ENCODE measurements around the gene DNASE1L2.

DNASE1L2 gene

GRCh38 chr16:2267505-2267912 lies 31.3 kb downstream of the DNASE1L2 start:
- peak in 13 of 58 donors; percentile 64 to 89 (median 85) for DNase-seq

- DNase-seq = peak in 57 of 58 donors; percentile 75 to 98 (median 92)
Measured at GRCh38 chr16:2267913-2268666, 31.8 kb downstream of the DNASE1L2 start, which contains the start of gene RNPS1. Gene RNPS1, minus strand, starts transcription at chr16:2268126. Its CDS starts 3,483 bp downstream, at chr16:2264643.

GRCh38 chr16:2270070-2270462 lies 33.8 kb downstream of the DNASE1L2 start:
- no peak for DNase-seq

- DNase-seq = no peak
Measured at GRCh38 chr16:2270588-2271470, 34.6 kb downstream of the DNASE1L2 start.

- no peak for DNase-seq
Measured at GRCh38 chr16:2271848-2272461, 35.7 kb downstream of the DNASE1L2 start.

GRCh38 chr16:2273484-2273883 lies 37.2 kb downstream of the DNASE1L2 start:
- DNase-seq = no peak

GRCh38 chr16:2273931-2274330 lies 37.7 kb downstream of the DNASE1L2 start:
- no peak for DNase-seq

GRCh38 chr16:2275476-2276367 lies 39.5 kb downstream of the DNASE1L2 start:
- DNase-seq = no peak

- DNase-seq = peak in 2 of 58 donors; percentile 15 to 28
Measured at GRCh38 chr16:2276368-2277195, 40.3 kb downstream of the DNASE1L2 start.

- no peak for DNase-seq
Measured at GRCh38 chr16:2277466-2278271, 41.4 kb downstream of the DNASE1L2 start.

GRCh38 chr16:2278272-2278608 lies 42.0 kb downstream of the DNASE1L2 start:
- DNase-seq = no peak

GRCh38 chr16:2278956-2279800 lies 42.9 kb downstream of the DNASE1L2 start:
- peak in 9 of 58 donors; percentile 7 to 69 (median 44) for DNase-seq

GRCh38 chr16:2280461-2280860 lies 44.2 kb downstream of the DNASE1L2 start:
- no peak for DNase-seq

- no peak for DNase-seq
Measured at GRCh38 chr16:2280981-2281542, 44.8 kb downstream of the DNASE1L2 start.

GRCh38 chr16:2282262-2282661 lies 46.0 kb downstream of the DNASE1L2 start:
- no peak for DNase-seq

- DNase-seq = no peak
Measured at GRCh38 chr16:2282866-2283555, 46.8 kb downstream of the DNASE1L2 start.

Measured in anterior cingulate cortex (tissue), 58 donors.